GM23338 (cell line): ENCODE measurements around the gene ZSCAN31.

Experiments used
- EZH2 ChIP-seq: fragments of 200-600 bp; sonication (generic); IDR thresholded peaks from one replicate; pipeline ENCODE4 v1.8.0; 2017; ENCODE audit warnings: antibody characterized with exemption, mild to moderate bottlenecking, low read depth; ENCODE audit not compliant: unreplicated experiment
- EZH2phosphoT487 ChIP-seq: fragments of 200-600 bp; sonication (generic); IDR thresholded peaks from one replicate; pipeline ENCODE4 v1.8.1; 2018; ENCODE audit warnings: antibody characterized with exemption; ENCODE audit not compliant: unreplicated experiment
- TF ChIP-seq, protein P1 (sequence below), 2 experiments: fragments of 200-600 bp in 1 of 2; sonication (generic) in 1 of 2; conservative IDR thresholded peaks; 2 replicates each; pipeline versions ENCODE4 v1.5.1 to v1.6.1; 2016 to 2017; ENCODE audit warnings: antibody characterized with exemption in 2 of 2, low read depth in 2 of 2, mild to moderate bottlenecking in 2 of 2, moderate library complexity in 1 of 2

DNA sequence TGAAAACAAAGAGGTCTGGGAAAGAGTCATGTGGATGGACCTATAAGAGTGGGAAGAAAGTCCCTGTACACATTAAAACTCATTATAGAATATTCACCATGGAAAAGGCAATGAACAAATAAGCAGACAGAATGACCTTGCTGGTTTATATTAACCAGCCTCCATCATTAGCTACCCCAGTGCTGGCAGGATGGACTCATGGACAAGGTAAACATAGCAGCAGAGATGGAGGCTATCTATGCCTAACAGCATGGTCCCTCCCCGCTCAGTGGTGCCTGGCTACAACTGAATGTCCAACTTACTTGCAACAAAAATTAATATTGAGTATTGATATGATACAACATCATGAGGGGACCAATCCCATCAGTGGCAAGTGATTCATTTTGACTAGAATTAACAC is 9.3 kb upstream of the ZSCAN31 start:
- TF ChIP-seq, protein P1, sequence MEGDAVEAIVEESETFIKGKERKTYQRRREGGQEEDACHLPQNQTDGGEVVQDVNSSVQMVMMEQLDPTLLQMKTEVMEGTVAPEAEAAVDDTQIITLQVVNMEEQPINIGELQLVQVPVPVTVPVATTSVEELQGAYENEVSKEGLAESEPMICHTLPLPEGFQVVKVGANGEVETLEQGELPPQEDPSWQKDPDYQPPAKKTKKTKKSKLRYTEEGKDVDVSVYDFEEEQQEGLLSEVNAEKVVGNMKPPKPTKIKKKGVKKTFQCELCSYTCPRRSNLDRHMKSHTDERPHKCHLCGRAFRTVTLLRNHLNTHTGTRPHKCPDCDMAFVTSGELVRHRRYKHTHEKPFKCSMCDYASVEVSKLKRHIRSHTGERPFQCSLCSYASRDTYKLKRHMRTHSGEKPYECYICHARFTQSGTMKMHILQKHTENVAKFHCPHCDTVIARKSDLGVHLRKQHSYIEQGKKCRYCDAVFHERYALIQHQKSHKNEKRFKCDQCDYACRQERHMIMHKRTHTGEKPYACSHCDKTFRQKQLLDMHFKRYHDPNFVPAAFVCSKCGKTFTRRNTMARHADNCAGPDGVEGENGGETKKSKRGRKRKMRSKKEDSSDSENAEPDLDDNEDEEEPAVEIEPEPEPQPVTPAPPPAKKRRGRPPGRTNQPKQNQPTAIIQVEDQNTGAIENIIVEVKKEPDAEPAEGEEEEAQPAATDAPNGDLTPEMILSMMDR (conservative IDR thresholded peaks at IDR 0.05; ENCODE audit: low read depth in 2 of 2) = no peak
- TF ChIP-seq EZH2phosphoT487 (no peak), EZH2 (no peak)
